ENCODE data around the gene TNPO3. TPM values are rescaled to one million over a fixed set of nuclear protein-coding genes. Genes with fewer than 3 reads are reported as not detected.

Gene TNPO3
- total and polyA plus RNA-seq, 10 of the 15 experiments (the other 5 are each of a cell fraction or from before 2014, with no cell fraction given): 17.6 to 91.8 (median 65.9) TPM

GRCh38 chr7:129007572-129007971, 47.3 kb downstream of the TNPO3 start:
- SMC1A ChIA-PET (ENCODE audit: uncharacterized antibody, unreplicated experiment): interaction anchor here (0.8 to 6.7 kb wide), 14 partner anchors 9 to 203 kb away, joined by 3 to 71 read pairs (median 4); partner anchors contain the start of gene TNPO3
- H3K4me2 ChIP-seq (ENCODE audit: control insufficient read depth, insufficient read depth): no peak overlapping the region
- WGBS (ENCODE audit: insufficient coverage, insufficient replicate concordance, low lambda C conversion rate, missing lambda C conversion rate): 84% methylated on average over 4 of the region's 4 CpGs
- peaks cover 4% of the 10 kb centered on the region; the same call in 2 of the 3 replicates for H3K9me3 ChIP-seq (replicated peaks; ENCODE audit: control insufficient read depth, insufficient read depth, low read length)
- RAD21 ChIA-PET (ENCODE audit: unreplicated experiment): interaction anchor here (1.4 to 5.9 kb wide), 9 partner anchors 11 to 326 kb away, joined by 3 to 65 read pairs (median 6); no protein-coding TSS in a partner anchor
- peaks cover 53% of the 10 kb centered on the region for H3K4me1 ChIP-seq (ENCODE audit: control insufficient read depth, insufficient read depth, low read length)
- H3K79me2 ChIP-seq (ENCODE audit: control insufficient read depth, insufficient read depth, low read length): peaks cover 46% of the 10 kb centered on the region
- no peak overlapping the region for H3K9ac ChIP-seq (ENCODE audit: control insufficient read depth, insufficient read depth, low read length)
- peak overlapping the region; percentile 93 for H3K27ac ChIP-seq (ENCODE audit: control insufficient read depth, insufficient read depth)
- H3K36me3 ChIP-seq (ENCODE audit: control insufficient read depth in 2 of 2, insufficient read depth in 2 of 2, low read length in 1 of 2): peaks cover 4 to 30% of the 10 kb centered on the region in 2 experiments
- intact Hi-C loops (cut with micrococcal nuclease; ENCODE audit: unreplicated experiment): loop anchor here (5.0 kb wide), 1 partner anchor 85 kb away; no protein-coding TSS in a partner anchor
- DNase-seq (ENCODE audit: low read depth, low spot score) (no peak), FAIRE-seq (no peak), ATAC-seq (no peak)
- no peak overlapping the region for H3K4me3 ChIP-seq
- POLR2A ChIA-PET: interaction anchor here (1.6 to 2.6 kb wide), 4 partner anchors 9 to 48 kb away, joined by 4 to 11 read pairs (median 8); partner anchors contain the start of gene TNPO3
- no peaks in the 10 kb centered on the region for H3K27me3 ChIP-seq (replicated peaks in 1 of 2; ENCODE audit: control insufficient read depth in 2 of 2, insufficient read depth in 2 of 2, low read length in 1 of 2)
- no peak for TF ChIP-seq NFYA (IDR thresholded peaks at IDR 0.05; ENCODE audit: borderline replicate concordance, low read depth, low read length)
- no peak for TF ChIP-seq NRF1 (conservative IDR thresholded peaks at IDR 0.05; ENCODE audit: low read depth, low read length)
- TF ChIP-seq WRNIP1 (IDR thresholded peaks at IDR 0.05; ENCODE audit: borderline replicate concordance, low read depth, low read length): no peak
- TF ChIP-seq GATAD2B (conservative IDR thresholded peaks at IDR 0.05; ENCODE audit: low read depth): no peak
- no peak for TF ChIP-seq ELK1 (IDR thresholded peaks at IDR 0.05; ENCODE audit: low read depth, low read length)
- TF ChIP-seq FOS (IDR thresholded peaks at IDR 0.05; ENCODE audit: borderline replicate concordance, extremely low read depth, insufficient read length): no peak
- TF ChIP-seq ATF3 (IDR thresholded peaks at IDR 0.05; ENCODE audit: borderline replicate concordance, extremely low read depth, low read depth, low read length): no peak
- TF ChIP-seq BACH1 (IDR thresholded peaks at IDR 0.05; ENCODE audit: borderline replicate concordance): no peak
- CTCF ChIA-PET: interaction anchor here (0.5 to 5.5 kb wide), 10 partner anchors 10 to 256 kb away, joined by 3 to 47 read pairs (median 6); no protein-coding TSS in a partner anchor
- BruUV-seq (replicated peaks): no TSS peak
- H4K20me1 ChIP-seq (ENCODE audit: control insufficient read depth, insufficient read depth): no peaks in the 10 kb centered on the region
- in situ Hi-C loops (cut with MboI): no loop called here
- H2AFZ ChIP-seq (ENCODE audit: control insufficient read depth, low read depth, low read length): no peak overlapping the region
